MG63 (cell line): ENCODE data around the gene ACSL1. TPM values are rescaled to one million over a fixed set of nuclear protein-coding genes. Genes with fewer than 3 reads are reported as not detected.
A peak's percentile ranks its signal among the peaks of the same experiment; 100 is the strongest.

Experiments
- DNase-seq: peaks from one replicate; pipeline ENCODE4 v3.0.0-alpha.2; 2020
- H3K27me3 ChIP-seq: fragments of 250-450 bp; sonication (Bioruptor Pico); 2 replicates; pipeline ENCODE4 v1.5.1; 2020; ENCODE audit warnings: mild to moderate bottlenecking, moderate library complexity
- H3K36me3 ChIP-seq: fragments of 250-450 bp; sonication (Bioruptor Pico); 2 replicates; pipeline ENCODE4 v1.5.1; 2020; ENCODE audit warnings: mild to moderate bottlenecking, moderate library complexity
- H3K4me3 ChIP-seq: fragments of 250-450 bp; sonication (Bioruptor Pico); 2 replicates; pipeline ENCODE4 v1.5.1; 2020; ENCODE audit warnings: mild to moderate bottlenecking, moderate library complexity
- H3K9me3 ChIP-seq: fragments of 250-450 bp; sonication (Bioruptor Pico); 2 replicates; pipeline ENCODE4 v1.5.1; 2020; ENCODE audit warnings: mild to moderate bottlenecking, moderate library complexity
- total RNA-seq: library from RNA; depleted of rRNA; stranded (reverse); fragments of >200 nt; shearing (Covaris generic); gene quantifications from 2 replicates; pipeline ENCODE4 v1.2.3, GENCODE V29; 2014; ENCODE audit warnings: low replicate concordance; rRNA removed

ACSL1 gene
- 20.5 and 22.2 TPM in 2 replicates for total RNA-seq

- H3K36me3 ChIP-seq: no peaks in the 10 kb centered on the region
- H3K4me3 ChIP-seq: peak within 1 kb of the TSS; percentile 53
- no peaks in the 10 kb centered on the region for H3K27me3 ChIP-seq
- H3K9me3 ChIP-seq: no peaks in the 10 kb centered on the region
- DNase-seq: peak; percentile 64
Observed at GRCh38 chr4:184825896-184826690, at the start of gene ACSL1. Gene ACSL1, minus strand, starts transcription at chr4:184825968. Its CDS starts 22,454 bp downstream, at chr4:184803514.

GRCh38 chr4:184873054-184873453, 47.3 kb upstream of the ACSL1 start:
- DNase-seq: no peak
- Histone ChIP-seq H3K9me3 (no peaks in the 10 kb centered on the region), H3K36me3 (no peaks in the 10 kb centered on the region), H3K27me3 (no peaks in the 10 kb centered on the region), H3K4me3 (no peak overlapping the region)

- Histone ChIP-seq H3K27me3 (no peaks in the 10 kb centered on the region), H3K4me3 (no peak overlapping the region)
Observed at GRCh38 chr4:184870718-184871117, 45.0 kb upstream of the ACSL1 start.

GRCh38 chr4:184868623-184869022, 42.9 kb upstream of the ACSL1 start:
- Histone ChIP-seq H3K36me3 (no peaks in the 10 kb centered on the region), H3K9me3 (no peaks in the 10 kb centered on the region), H3K4me3 (no peak overlapping the region), H3K27me3 (no peaks in the 10 kb centered on the region)
- DNase-seq: no peak

More at GRCh38 chr4:184870718-184871117, 45.0 kb upstream of the ACSL1 start:
- H3K9me3 ChIP-seq: no peaks in the 10 kb centered on the region
- H3K36me3 ChIP-seq: no peaks in the 10 kb centered on the region
- no peak for DNase-seq

- Histone ChIP-seq H3K9me3 (no peaks in the 10 kb centered on the region), H3K27me3 (no peaks in the 10 kb centered on the region), H3K36me3 (no peaks in the 10 kb centered on the region), H3K4me3 (no peak overlapping the region)
- DNase-seq: no peak
Observed at GRCh38 chr4:184863916-184864315, 38.1 kb upstream of the ACSL1 start.

- Histone ChIP-seq H3K4me3 (no peak overlapping the region), H3K27me3 (no peaks in the 10 kb centered on the region), H3K9me3 (no peaks in the 10 kb centered on the region), H3K36me3 (no peaks in the 10 kb centered on the region)
- no peak for DNase-seq
Observed at GRCh38 chr4:184861047-184861446, 35.3 kb upstream of the ACSL1 start.

GRCh38 chr4:184860018-184860779, 34.4 kb upstream of the ACSL1 start:
- DNase-seq: no peak
- Histone ChIP-seq H3K9me3 (no peaks in the 10 kb centered on the region), H3K27me3 (no peaks in the 10 kb centered on the region), H3K4me3 (no peak overlapping the region), H3K36me3 (no peaks in the 10 kb centered on the region)

GRCh38 chr4:184857441-184858121, 31.8 kb upstream of the ACSL1 start:
- Histone ChIP-seq H3K9me3 (no peaks in the 10 kb centered on the region), H3K4me3 (no peak overlapping the region), H3K27me3 (no peaks in the 10 kb centered on the region), H3K36me3 (no peaks in the 10 kb centered on the region)
- no peak for DNase-seq

GRCh38 chr4:184856277-184856609, 30.5 kb upstream of the ACSL1 start:
- Histone ChIP-seq H3K4me3 (no peak overlapping the region), H3K27me3 (no peaks in the 10 kb centered on the region), H3K9me3 (no peaks in the 10 kb centered on the region), H3K36me3 (no peaks in the 10 kb centered on the region)
- no peak for DNase-seq

GRCh38 chr4:184854673-184855072, 28.9 kb upstream of the ACSL1 start:
- no peaks in the 10 kb centered on the region for H3K27me3 ChIP-seq

GRCh38 chr4:184853436-184853835, 27.7 kb upstream of the ACSL1 start:
- Histone ChIP-seq H3K27me3 (no peaks in the 10 kb centered on the region), H3K36me3 (no peaks in the 10 kb centered on the region), H3K4me3 (no peak overlapping the region), H3K9me3 (no peaks in the 10 kb centered on the region)
- DNase-seq: no peak

More at GRCh38 chr4:184854673-184855072, 28.9 kb upstream of the ACSL1 start:
- DNase-seq: no peak
- H3K9me3 ChIP-seq: no peaks in the 10 kb centered on the region
- no peak overlapping the region for H3K4me3 ChIP-seq
- no peaks in the 10 kb centered on the region for H3K36me3 ChIP-seq

GRCh38 chr4:184851886-184852285, 26.1 kb upstream of the ACSL1 start:
- H3K27me3 ChIP-seq: no peaks in the 10 kb centered on the region
- H3K4me3 ChIP-seq: no peak overlapping the region
- no peak for DNase-seq
- H3K36me3 ChIP-seq: no peaks in the 10 kb centered on the region
- H3K9me3 ChIP-seq: no peaks in the 10 kb centered on the region

- no peak for DNase-seq
- no peaks in the 10 kb centered on the region for H3K27me3 ChIP-seq
- H3K9me3 ChIP-seq: no peaks in the 10 kb centered on the region
- H3K36me3 ChIP-seq: no peaks in the 10 kb centered on the region
- no peak overlapping the region for H3K4me3 ChIP-seq
Observed at GRCh38 chr4:184851200-184851541, 25.4 kb upstream of the ACSL1 start.

GRCh38 chr4:184850431-184851199, 24.8 kb upstream of the ACSL1 start:
- Histone ChIP-seq H3K4me3 (no peak overlapping the region), H3K27me3 (no peaks in the 10 kb centered on the region), H3K9me3 (no peaks in the 10 kb centered on the region), H3K36me3 (no peaks in the 10 kb centered on the region)
- no peak for DNase-seq

GRCh38 chr4:184850018-184850417, 24.2 kb upstream of the ACSL1 start:
- Histone ChIP-seq H3K9me3 (no peaks in the 10 kb centered on the region), H3K27me3 (no peaks in the 10 kb centered on the region), H3K36me3 (no peaks in the 10 kb centered on the region), H3K4me3 (no peak overlapping the region)
- no peak for DNase-seq

GRCh38 chr4:184849185-184849584, 23.4 kb upstream of the ACSL1 start:
- no peaks in the 10 kb centered on the region for H3K36me3 ChIP-seq
- DNase-seq: no peak
- no peaks in the 10 kb centered on the region for H3K27me3 ChIP-seq
- no peaks in the 10 kb centered on the region for H3K9me3 ChIP-seq
- H3K4me3 ChIP-seq: no peak overlapping the region

GRCh38 chr4:184848510-184848909, 22.7 kb upstream of the ACSL1 start:
- Histone ChIP-seq H3K9me3 (no peaks in the 10 kb centered on the region), H3K27me3 (no peaks in the 10 kb centered on the region), H3K36me3 (no peaks in the 10 kb centered on the region), H3K4me3 (no peak overlapping the region)
- DNase-seq: no peak
